ENCODE results near the gene PRKD2.

DNA sequence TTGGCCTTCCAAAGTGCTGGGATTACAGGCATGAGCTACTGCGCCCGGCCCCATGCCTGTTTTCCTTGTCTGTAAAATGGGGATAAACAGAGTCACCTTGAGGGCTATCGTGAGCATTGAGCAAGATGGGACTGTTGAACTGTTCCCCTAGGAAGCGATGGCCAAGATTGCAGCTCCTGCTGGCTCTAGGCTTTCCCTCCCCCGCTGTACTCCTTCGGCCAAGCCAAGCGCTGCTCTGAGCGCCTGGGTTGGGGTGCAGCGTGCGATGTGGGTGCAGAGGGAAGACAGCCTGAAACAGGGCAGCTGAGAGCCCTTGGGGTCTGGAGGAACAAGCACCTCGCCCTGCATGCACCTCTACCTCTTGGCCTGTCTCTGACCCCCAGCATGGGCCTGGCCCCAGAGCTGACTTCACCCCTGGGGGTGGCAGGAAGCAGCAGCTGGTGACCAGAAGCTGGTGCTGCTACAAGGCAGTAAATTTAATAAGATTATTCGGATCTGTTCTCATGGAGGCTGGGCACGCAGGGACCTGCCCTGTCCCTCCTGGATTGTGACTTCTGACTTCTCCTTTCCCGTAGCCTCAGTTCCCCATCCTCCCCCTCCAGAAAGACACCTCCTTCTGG lies 86.2 kb downstream of the PRKD2 start:
- TF ChIP-seq POLR2A (IDR thresholded peaks at IDR 0.05) = no peak
- no peak for TF ChIP-seq POLR2AphosphoS5 (IDR thresholded peaks at IDR 0.05)
